GM19438 (cell line): Measurements from ENCODE around the gene ZNF22.
A peak's percentile ranks its signal among the peaks of the same experiment; 100 is the strongest.

Experiments used
- ATAC-seq: cut with Tn5 transposase; IDR thresholded peaks from one replicate; pipeline ENCODE4 v1.9.1; 2021; ENCODE audit warnings: low read depth; ENCODE audit not compliant: unreplicated experiment

The ZNF22 gene

DNA sequence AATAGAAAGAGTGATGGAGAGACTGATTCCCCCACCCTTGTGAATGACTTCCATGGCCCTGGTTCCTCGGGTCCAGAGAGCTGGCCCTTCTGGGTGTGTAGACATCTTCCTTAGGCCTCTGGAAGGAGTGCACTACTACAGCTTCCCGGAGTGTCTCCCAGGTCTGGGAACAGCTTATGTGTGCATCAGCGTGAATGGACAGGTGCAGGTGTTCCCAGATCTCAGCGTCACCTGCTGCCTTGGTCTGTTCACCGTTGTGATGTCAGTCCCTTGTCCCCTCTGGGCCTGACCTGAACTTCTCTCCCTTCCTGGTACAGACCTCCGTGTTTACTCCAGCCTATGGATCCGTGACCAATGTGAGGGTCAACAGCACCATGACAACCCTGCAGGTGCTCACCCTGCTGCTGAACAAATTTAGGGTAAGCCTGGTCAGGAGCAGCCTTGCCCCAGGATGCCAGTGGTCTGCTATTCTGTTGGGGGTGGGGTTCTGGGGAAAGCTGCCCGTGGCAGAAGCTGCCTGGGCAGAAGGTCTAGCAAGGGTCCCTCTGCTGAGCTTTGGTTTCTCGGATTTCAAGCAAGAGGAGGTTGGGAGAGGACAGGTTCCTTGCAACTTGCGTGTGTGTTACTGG is 11.7 kb upstream of the ZNF22 start:
- no peak for ATAC-seq

DNA sequence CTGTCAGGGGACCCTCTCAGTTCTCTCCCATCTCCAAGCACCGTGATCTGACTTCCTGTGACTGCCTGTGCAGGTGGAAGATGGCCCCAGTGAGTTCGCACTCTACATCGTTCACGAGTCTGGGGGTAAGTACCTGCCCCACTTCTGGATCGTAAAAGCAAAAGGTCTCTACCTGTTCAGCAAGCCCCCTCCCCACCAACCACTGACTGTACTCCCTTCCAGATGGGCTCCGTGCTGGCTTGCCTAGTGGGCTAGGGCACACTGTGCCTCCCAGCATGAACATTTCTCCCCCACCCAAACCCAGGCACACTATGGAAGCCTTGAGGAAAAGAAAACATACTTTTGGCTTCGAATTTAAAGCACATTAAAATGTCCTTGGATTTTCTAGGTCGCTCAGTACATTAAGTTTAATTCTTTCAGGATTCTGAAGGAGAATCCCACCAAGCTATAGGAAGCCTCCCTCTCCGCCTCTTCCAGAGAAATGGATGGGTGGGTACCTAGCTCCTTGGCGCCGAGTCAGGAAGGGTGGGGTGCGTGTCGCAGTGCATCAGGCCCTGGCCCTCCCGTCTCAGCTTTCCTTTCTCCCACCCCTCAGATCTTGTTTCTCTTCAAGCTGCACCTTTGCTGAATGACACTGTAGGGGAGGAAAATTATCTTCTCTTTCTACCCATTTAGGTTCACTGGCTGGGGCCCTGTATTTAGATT is 11.0 kb upstream of the ZNF22 start:
- ATAC-seq, result no peak

DNA sequence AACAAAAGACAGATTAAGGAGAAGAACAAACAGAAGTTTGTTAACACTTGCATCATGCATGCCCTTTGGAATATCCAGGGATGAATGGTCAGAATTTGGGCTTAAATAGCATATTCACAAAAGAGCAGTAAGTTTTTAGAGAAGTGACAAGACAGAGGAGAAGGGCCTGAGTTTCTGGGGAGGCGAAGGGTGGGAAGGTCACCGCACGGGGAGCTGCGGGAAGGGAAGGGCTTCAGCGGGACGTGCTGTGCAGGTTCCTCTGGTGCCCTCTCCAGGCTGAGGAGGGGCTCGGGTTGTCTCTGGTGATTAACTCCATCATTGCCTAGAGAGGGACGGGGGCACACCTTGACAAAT is 10.4 kb upstream of the ZNF22 start:
- ATAC-seq, result no peak

DNA sequence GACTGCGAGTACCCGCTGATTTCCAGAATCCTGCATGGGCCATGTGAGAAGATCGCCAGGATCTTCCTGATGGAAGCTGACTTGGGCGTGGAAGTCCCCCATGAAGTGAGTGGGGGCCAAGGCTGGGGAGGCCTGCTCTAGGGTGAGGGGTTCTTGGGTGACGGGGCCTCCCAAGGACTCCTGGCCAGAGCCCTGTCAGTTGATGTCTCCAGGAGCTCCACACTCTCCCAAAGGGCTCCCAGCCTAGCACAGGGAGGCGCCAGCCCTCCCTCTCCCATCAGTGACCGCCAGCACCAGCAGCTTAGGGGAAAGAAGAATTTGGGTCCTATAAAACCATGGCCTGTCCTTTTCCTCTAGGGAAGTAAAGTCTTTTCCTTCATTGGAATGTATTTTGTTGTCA is 9.8 kb upstream of the ZNF22 start:
- ATAC-seq, result no peak

DNA sequence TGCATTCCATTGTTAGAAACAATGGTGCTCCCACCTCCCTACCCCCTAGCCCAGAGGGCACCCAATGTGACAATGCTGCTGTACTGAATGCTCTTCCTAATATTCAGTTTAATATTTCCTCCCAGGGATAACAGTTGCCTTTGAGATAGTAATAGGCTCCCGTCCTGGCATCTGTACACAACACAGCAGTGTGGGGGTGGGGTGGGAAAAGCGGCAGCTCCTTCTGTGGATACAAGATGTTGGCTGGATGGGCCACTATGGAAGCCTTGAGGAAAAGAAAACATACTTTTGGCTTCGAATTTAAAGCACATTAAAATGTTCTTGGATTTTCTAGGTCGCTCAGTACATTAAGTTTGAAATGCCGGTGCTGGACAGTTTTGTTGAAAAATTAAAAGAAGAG is 9.2 kb upstream of the ZNF22 start:
- no peak for ATAC-seq

DNA sequence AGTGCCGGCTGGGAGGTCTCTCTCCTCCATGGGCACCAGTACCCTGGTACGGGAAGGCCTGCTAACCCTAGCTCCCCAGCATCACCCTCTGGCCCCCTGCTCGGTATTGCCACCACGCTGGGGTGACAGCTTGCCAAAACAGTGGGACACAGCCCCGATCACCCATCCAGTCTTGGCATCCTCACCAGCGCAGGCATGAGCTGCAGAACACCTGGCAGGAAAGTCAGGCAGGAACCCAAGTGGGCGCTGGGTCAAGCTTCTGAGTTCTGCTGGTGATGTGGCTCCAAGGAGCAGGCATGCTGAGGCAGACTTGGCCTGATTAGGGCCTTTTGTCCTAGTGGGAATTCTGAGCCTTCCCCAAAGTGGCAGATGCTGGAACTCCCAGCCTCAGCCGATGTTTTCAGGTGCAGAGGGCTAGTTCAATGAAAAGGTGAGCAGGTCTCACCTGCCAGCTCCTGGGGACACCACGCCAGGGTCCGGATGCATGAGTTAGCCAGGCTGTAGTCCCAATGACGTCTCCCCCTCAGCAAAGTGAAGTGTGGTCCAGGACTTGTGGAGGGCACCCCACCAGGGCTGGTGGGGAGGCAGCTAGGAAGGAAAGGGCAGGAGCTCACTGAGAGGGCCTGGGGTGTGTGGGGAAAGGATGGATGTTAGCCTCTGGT is 8.5 kb upstream of the ZNF22 start:
- no peak for ATAC-seq

DNA sequence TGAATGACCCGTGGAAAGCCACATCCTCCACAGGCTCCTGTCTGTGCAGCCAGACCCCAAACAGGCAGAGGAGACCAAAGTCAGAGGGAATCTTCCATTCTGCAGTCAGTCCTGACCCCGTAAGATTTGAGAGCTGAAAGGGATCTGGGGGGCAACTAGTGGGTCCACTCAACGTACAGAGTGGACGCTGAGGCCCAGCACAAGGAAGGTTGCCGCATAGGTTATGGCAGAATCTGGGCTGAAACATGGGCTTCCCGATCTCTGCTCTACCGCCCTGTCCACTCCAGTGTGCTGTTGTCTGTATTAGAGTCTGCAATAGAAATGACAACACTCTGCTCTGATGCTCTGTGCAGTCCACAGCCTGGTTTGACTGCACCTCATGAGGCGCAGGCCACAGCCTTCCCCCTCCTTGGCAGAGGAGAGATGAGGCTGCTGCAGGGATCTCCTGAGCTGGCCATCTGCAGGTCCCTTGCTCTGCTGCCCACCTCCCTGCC is 7.9 kb upstream of the ZNF22 start:
- ATAC-seq, result no peak

DNA sequence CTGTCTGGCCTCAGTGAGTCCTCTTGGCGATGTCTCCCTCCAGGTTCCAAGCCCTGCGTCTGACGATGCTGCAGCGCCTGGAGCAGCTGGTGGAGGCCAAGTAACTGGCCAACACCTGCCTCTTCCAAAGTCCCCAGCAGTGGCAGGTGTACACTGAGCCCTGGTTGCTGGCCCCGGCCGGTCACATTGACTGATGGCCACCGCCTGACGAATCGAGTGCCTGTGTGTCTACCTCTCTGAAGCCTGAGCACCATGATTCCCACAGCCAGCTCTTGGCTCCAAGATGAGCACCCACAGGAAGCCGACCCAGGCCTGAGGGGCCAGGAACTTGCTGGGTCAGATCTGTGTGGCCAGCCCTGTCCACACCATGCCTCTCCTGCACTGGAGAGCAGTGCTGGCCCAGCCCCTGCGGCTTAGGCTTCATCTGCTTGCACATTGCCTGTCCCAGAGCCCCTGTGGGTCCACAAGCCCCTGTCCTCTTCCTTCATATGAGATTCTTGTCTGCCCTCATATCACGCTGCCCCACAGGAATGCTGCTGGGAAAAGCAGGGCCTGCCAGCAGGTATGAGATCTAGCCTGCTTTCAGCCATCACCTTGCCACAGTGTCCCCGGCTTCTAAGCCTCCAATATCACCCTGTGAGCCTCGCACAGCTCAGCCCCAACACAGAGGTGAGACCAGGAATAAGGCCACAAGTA is 7.3 kb upstream of the ZNF22 start:
- ATAC-seq, result no peak

DNA sequence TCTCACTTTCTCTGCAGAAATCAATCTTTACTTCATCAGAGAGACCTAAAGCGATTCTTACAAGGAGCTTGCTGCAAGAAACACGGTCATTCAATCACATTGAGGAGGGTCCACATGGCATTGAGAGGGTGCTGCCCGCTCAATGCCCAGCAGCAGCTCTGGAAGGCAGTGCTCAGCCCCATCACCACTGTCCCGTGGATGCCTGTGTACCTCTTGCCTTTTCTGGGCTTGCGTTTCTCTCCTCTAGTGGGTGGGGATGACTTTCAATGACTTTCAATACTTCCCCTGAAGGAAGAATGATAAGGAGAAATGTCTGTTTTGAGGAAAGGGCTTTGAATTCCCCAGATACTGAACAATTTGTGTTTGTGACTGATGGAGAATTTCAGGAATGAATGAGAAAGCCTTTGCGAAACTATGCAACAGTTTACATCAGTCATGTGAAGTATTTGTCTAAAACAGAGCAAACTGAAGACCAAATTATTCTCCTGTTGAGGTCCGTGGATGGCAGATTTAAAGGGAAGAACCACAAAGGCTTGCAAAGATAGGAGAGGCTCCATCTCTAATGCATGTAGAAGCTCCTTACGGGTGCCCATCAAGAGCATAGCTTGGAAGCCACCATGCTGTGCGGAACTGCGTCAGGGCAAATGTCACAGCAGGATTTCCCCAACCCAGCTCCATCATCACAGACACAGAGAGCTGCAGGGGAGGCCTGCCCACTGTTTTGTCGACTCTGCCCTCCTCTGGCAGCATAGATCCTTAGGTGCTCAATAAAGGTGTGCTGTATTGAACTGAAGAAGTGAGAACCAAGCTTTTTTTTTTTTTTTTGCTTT is 6.6 kb upstream of the ZNF22 start:
- no peak for ATAC-seq

DNA sequence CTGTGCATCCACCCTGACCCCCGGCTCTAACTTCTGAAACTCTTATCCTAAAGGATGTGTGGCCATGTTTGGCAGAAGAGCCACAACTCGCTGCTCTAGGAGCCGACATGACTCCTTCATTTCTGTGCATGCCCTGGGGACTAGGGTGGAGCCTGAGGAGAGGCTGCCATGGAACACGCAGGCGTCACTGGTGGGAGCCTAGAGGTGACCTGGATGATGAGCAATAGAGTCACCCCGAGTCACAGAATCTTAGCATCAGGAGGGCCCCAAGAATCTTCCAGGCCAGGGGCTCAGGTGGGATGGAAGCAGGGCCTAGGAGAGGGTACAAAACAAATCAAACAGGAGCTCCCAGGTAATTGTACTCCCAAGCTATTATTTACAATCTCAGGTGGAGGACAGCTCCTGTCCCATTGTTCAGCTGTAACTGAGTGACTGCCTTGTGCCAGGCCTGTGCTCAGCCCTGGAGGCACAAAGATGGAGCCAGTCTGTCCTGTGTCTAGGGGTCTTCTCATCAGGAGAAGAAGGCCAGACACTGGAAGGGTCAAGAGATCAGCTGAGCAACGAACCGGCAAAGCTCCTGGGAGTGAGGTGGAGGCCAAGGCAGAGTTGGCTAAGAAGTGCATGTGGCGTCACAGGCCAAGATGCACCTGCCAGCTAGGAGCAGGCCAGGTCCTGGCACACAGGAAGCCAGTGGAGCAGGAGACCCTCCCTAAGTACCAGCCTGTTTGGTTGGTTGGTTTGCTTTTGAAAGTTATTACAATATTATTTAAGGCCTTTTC is 5.8 kb upstream of the ZNF22 start:
- ATAC-seq, result no peak

DNA sequence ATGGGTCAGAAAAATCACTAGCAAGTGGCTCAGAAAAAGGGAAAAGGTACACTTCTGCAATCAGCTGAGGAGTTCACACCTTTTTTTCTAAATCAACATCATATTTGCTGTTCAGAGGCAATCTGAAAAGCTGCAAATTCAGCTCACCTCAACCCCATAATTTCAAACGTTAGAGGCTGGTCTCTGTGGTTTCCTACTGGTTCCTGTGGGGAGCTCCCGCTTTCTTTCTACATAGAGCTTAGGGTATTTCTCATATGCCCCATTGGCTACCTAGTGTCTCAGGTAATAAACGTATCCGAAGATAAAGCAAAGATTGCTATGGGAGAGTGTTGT is 5.2 kb upstream of the ZNF22 start:
- no peak for ATAC-seq

DNA sequence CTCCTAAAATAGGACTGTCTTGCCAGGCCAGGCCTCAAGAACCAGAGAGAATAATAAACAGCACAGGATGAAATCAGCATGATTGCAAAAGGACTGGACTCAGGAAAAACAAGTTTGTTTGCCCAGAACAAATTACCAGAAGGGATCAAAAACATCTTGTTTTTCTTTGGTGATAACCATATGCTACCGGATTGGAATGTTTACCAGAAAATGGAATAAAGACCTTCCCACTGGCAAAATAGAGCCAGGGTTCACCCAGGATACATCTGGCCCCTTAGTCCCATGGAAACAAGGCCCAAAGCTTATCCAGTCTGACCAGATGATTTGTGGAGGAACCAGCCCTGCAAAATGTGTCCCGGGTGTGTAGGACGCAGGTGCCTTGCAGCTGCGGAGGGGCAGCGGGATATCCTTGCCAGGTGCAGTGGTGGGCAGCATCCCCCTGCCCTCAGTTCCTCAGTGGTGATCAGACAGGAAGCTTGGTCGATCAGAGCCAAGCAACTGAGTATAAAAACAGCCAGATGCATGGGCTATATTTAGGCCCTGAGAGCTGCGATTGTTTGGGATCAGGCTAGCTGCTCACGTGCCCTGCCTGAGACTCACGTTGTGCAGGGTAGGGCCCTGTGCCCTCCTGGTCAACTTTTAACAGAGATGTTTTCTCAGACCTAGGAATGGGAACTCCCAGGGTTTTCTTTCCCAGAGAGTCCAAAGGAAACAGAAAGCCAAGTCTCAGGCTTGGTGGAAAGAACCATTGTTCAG is 4.6 kb upstream of the ZNF22 start:
- ATAC-seq, result no peak

DNA sequence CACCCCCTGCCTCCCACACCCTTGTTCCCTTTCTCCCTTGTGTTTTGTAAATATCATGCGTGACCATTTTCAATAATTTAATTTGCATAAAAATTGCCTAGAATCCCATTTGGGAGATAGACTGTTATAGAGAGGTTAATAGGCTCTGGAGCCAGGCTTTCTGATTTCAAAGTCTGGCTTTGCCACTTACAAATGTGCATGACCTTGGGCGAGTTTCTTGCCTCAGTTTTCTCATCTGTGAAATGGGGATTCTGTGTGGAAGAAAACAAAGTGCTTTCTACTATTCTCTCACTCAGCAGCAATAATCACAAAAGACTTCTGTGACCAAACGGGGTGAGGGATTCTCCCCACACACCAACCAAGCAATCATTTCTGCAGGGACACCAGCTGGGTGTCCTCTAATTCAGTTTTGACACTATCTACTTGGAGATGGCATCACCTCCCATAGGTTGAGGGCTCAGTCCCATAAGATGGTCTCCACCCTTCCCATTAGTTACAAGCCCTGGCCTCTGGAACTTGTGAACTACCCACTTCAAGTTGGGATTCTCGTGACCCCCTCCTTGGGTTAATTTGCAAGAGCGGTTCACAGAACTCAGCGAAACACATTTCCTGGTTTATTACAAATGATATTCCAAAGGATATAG is 3.5 kb upstream of the ZNF22 start:
- ATAC-seq, result no peak

DNA sequence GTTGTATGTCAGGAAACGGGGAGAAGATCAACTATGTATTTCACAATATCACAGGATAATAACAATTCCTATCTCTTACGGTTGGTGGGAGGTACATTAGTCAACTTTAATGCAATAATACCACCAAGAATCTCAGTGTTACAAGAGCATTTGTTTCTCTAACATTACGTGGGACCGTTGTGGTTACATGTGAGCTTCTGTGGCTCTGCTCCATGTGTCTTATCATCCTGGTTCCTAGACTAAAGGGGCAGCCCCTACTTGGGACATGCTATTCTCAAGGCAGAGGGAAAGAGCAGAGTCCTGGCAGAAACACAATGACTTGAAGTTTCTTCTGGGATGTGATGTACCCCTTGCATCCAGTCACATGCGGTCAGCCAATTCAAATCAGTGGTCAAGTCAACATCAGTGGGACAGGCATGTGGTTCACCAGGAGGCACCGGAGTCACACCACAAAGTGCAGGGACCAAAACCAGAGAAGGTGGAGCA is 2.5 kb upstream of the ZNF22 start:
- no peak for ATAC-seq

DNA sequence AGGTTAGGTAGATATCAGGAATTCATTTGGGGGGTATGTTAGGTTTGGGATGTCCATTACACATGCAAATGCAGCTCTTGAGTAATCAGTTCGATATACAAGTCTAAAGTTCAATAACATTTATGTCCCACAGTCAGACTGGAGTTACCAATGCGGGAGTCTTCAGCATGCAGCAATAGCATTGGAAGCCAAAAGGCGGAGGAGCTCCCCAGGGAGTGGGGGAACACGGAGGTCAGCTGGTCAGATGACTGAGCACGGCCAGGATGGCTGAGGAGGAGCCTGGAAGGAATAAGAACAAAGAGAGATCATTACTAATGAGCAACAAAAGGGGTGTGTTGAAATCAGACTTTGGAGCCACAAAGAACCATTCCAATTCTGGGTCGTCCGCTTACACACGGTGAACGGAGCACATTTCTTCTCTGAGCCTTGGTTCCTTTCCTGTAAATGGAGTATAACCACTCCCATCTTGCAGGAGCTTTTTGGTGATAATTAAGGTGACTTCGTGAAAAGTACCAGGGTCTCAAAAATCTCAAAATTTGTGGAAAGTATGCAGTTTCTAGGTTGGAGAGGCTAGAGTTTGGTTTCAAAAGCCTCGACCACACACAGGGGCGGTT is 478 bp upstream of the ZNF22 start:
- ATAC-seq, result no peak

DNA sequence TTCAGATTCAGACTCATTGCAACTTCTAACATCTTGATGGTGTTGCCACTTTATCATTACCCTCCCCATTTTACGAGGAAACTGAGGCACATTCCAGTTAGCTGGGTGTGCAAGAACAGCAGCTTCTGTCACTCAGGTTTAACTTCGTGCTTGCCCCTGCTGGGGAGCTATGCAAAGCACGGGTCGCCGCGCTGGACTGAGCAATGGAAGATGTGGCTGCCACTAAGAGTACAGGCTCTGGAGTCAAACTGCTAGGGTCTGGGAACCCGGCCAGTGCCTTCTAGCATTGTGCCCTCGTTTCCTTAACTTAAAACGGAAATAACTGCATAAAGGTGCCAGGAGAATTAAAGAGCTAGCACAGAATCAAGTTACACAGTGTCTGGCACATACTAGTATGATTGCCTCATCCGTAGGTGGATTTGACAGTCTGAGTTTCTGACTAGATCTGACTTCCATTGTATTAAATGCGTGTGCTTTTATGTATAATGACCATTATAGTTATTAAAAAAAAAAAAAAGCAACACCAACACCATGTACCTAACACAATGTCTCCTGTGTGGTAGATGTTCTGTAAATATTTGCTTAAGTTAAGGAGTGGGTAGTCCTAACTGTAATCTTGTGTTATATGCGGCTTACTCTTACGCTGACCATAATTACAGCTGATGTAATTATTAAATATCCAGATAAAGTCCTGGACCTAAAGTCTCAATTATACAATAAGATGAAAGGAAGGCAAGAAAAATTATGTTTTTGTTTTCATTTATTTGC is 842 bp downstream of the ZNF22 start:
- peak; percentile 68 for ATAC-seq

DNA sequence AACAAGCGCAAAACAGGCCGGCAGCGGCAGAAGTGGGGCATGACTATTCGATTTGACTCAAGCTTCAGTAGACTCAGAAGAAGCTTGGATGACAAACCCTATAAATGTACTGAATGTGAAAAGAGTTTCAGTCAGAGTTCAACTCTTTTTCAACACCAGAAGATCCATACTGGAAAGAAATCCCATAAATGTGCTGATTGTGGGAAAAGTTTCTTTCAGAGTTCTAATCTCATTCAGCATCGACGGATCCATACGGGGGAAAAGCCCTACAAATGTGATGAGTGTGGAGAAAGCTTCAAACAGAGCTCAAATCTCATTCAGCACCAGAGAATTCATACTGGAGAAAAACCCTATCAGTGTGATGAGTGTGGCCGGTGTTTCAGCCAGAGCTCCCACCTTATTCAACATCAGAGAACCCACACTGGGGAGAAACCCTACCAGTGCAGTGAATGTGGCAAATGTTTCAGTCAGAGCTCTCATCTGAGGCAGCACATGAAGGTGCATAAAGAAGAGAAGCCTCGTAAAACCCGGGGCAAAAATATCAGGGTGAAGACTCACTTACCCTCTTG is 2.8 kb downstream of the ZNF22 start:
- ATAC-seq, result no peak
